Left ventricle myocardium inferior (tissue), 1 donor: ENCODE results near the gene CRYBG1. TPM values are rescaled to one million over a fixed set of nuclear protein-coding genes. Genes with fewer than 3 reads are reported as not detected.

Experiments
- DNase-seq: peaks from one replicate; pipeline ENCODE4 v3.0.0-alpha.2; 2020
- H3K27ac ChIP-seq: fragments of 200-600 bp; replicated peaks from 2 replicates; pipeline ENCODE4 v1.8.0; 2021
- H3K27me3 ChIP-seq: fragments of 200-600 bp; 2 replicates; pipeline ENCODE4 v1.8.0; 2021; ENCODE audit warnings: low read depth
- H3K36me3 ChIP-seq: fragments of 200-600 bp; 2 replicates; pipeline ENCODE4 v1.8.0; 2021
- H3K4me1 ChIP-seq: fragments of 200-600 bp; 2 replicates; pipeline ENCODE4 v1.8.0; 2021
- H3K4me3 ChIP-seq: fragments of 200-600 bp; 2 replicates; pipeline ENCODE4 v1.8.0; 2021; ENCODE audit warnings: mild to moderate bottlenecking, moderate library complexity
- H3K9me3 ChIP-seq: fragments of 200-600 bp; replicated peaks from 2 replicates; pipeline ENCODE4 v1.8.0; 2021
- CTCF ChIP-seq: fragments of 200-600 bp; IDR thresholded peaks from 2 replicates; pipeline ENCODE4 v1.8.0; 2021; ENCODE audit warnings: antibody characterized with exemption, mild to moderate bottlenecking, borderline replicate concordance
- intact Hi-C: fragments of 100-400 bp; cut with micrococcal nuclease; formaldehyde crosslinking; loops from one replicate; pipeline ENCODE4 v1.11.0; 2022
- total RNA-seq: library from RNA; stranded (reverse); fragmentation: NEBNext Ultra II Directional; extraction: Animal tissue kit (Norgen Biotek cat#: 25700); gene quantifications from one replicate; pipeline ENCODE4 v1.2.1, GENCODE V29; 2021
- donor health status: DM: no; HTN: yes; CAD: no; lungs with severe emphysema.

Gene CRYBG1
- total RNA-seq, 1 donor from 2014 or later, result 1.3 TPM

GRCh38 chr6:106377061-106377540 lies 16.6 kb downstream of the CRYBG1 start:
- H3K9me3 ChIP-seq, result no peaks in the 10 kb centered on the region
- H3K27ac ChIP-seq, result no peak overlapping the region
- H3K4me1 ChIP-seq, result no peaks in the 10 kb centered on the region
- no peak overlapping the region for H3K4me3 ChIP-seq
- H3K27me3 ChIP-seq, result peaks cover 19% of the 10 kb centered on the region
- intact Hi-C loops, result no loop called here
- TF ChIP-seq CTCF, result no peak
- no peak for DNase-seq
- H3K36me3 ChIP-seq, result no peaks in the 10 kb centered on the region

GRCh38 chr6:106379951-106380350 lies 19.4 kb downstream of the CRYBG1 start:
- Histone ChIP-seq H3K4me3 (no peak overlapping the region), H3K36me3 (no peaks in the 10 kb centered on the region), H3K27me3 (peaks cover 19% of the 10 kb centered on the region), H3K9me3 (no peaks in the 10 kb centered on the region), H3K4me1 (no peaks in the 10 kb centered on the region), H3K27ac (no peak overlapping the region)
- intact Hi-C loops, result no loop called here
- no peak for DNase-seq
- no peak for TF ChIP-seq CTCF

GRCh38 chr6:106380407-106380806 lies 19.9 kb downstream of the CRYBG1 start:
- H3K9me3 ChIP-seq, result no peaks in the 10 kb centered on the region
- DNase-seq, result no peak
- intact Hi-C loops, result no loop called here

GRCh38 chr6:106381223-106381622 lies 20.7 kb downstream of the CRYBG1 start:
- Histone ChIP-seq H3K9me3 (no peaks in the 10 kb centered on the region), H3K27ac (no peak overlapping the region), H3K4me3 (no peak overlapping the region), H3K4me1 (no peaks in the 10 kb centered on the region), H3K27me3 (peaks cover 19% of the 10 kb centered on the region), H3K36me3 (no peaks in the 10 kb centered on the region)
- DNase-seq, result no peak
- intact Hi-C loops, result no loop called here
- no peak for TF ChIP-seq CTCF

More at GRCh38 chr6:106380407-106380806, 19.9 kb downstream of the CRYBG1 start:
- Histone ChIP-seq H3K27me3 (peaks cover 19% of the 10 kb centered on the region), H3K36me3 (no peaks in the 10 kb centered on the region), H3K4me3 (no peak overlapping the region), H3K4me1 (no peaks in the 10 kb centered on the region), H3K27ac (no peak overlapping the region)
- TF ChIP-seq CTCF, result no peak

GRCh38 chr6:106381881-106382280 lies 21.4 kb downstream of the CRYBG1 start:
- no peak for TF ChIP-seq CTCF
- Histone ChIP-seq H3K27ac (no peak overlapping the region), H3K4me3 (no peak overlapping the region), H3K27me3 (peaks cover 19% of the 10 kb centered on the region), H3K36me3 (no peaks in the 10 kb centered on the region), H3K9me3 (no peaks in the 10 kb centered on the region), H3K4me1 (no peaks in the 10 kb centered on the region)
- intact Hi-C loops, result no loop called here
- no peak for DNase-seq
